HCT116 (cell line): ENCODE data around the gene DNM1. TPM values are rescaled to one million over a fixed set of nuclear protein-coding genes. Genes with fewer than 3 reads are reported as not detected.

Experiments
- ATAC-seq: fragments of 200-7000 bp; cut with Tn5 transposase; 2 replicates; pipeline ENCODE4 v1.9.1; 2020; ENCODE audit warnings: mild to moderate bottlenecking, moderate library complexity
- BruUV-seq: library from RNA; stranded (reverse); fragments of 400-500 nt; replicated peaks from 2 replicates; lab custom pipeline; 2021; lab: Mats Ljungman, UMichigan
- CTCF ChIA-PET: fragments of 300-600 bp; sonication (Branson Sonifier 250); formaldehyde crosslinking; loops from one replicate; lab custom pipeline; 2021; ENCODE audit warnings: antibody characterized with exemption; lab: Charles Lee
- POLR2A ChIA-PET: fragments of 300-600, 350-600 bp; sonication (Branson Sonifier 250); formaldehyde crosslinking; loops from one replicate; lab custom pipeline; 2021; ENCODE audit warnings: antibody characterized with exemption; lab: Charles Lee
- RAD21 ChIA-PET, 2 experiments: fragments of 300-600 bp; sonication (Branson Sonifier 250); formaldehyde crosslinking; loops; one replicate each; lab custom pipeline; 2023; ENCODE audit warnings: low total read pairs in 2 of 2; ENCODE audit not compliant: uncharacterized antibody in 2 of 2, unreplicated experiment in 2 of 2, low non-redundant PET in 1 of 2; lab: Charles Lee
- DNase-seq: peaks from one replicate; pipeline ENCODE4 v3.0.0-alpha.2; 2010; ENCODE audit warnings: low read depth, low spot score
- H2AFZ ChIP-seq: fragments of 200-600 bp; shearing (Covaris generic), sonication (generic); 2 replicates; pipeline ENCODE4 v1.6.1; 2017; ENCODE audit warnings: low read depth, mixed run types, mixed read lengths, antibody characterized with exemption, low read length; ENCODE audit not compliant: poor library complexity, severe bottlenecking
- H3K27ac ChIP-seq: 2 replicates; pipeline ENCODE4 v1.5.1; 2012; ENCODE audit warnings: low read depth, low read length
- H3K27me3 ChIP-seq: fragments of 200-600 bp; sonication (generic); 2 replicates; pipeline ENCODE4 v1.6.1; 2016; ENCODE audit warnings: mixed run types, low read length, mixed read lengths; ENCODE audit not compliant: insufficient read depth
- H3K36me3 ChIP-seq, 2 experiments: fragments of 200-500 bp in 1 of 2; fragments of 200-600 bp in 1 of 2; sonication (Bioruptor generic) in 1 of 2; sonication (generic) in 1 of 2; 2 replicates each; pipeline versions ENCODE4 v1.5.1 to v1.6.1; 2014 to 2016; ENCODE audit warnings: low read length in 2 of 2, inconsistent platforms in 1 of 2, mixed read lengths in 1 of 2, mixed run types in 1 of 2; ENCODE audit not compliant: insufficient read depth in 2 of 2, control insufficient read depth in 1 of 2
- H3K4me1 ChIP-seq, 2 experiments: fragments of 200-600 bp in 1 of 2; sonication (generic) in 1 of 2; 2 replicates each; pipeline versions ENCODE4 v1.5.1 to v1.6.1; 2012 to 2017; ENCODE audit warnings: low read length in 2 of 2, inconsistent platforms in 1 of 2, mild to moderate bottlenecking in 1 of 2, mixed read lengths in 1 of 2, mixed run types in 1 of 2, moderate library complexity in 1 of 2; ENCODE audit not compliant: insufficient read depth in 2 of 2, control insufficient read depth in 1 of 2
- H3K4me2 ChIP-seq: fragments of 200-600 bp; sonication (generic); 2 replicates; pipeline ENCODE4 v1.6.1; 2017; ENCODE audit warnings: mixed run types, low read length, mixed read lengths
- H3K4me3 ChIP-seq, 2 experiments: fragments of 200-600 bp in 1 of 2; sonication (generic) in 1 of 2; replicated peaks in 1 of 2; 2 replicates each; pipeline ENCODE4 v1.5.1; 2011 to 2016; ENCODE audit warnings: low read length in 2 of 2, control low read depth in 1 of 2, low read depth in 1 of 2, mild to moderate bottlenecking in 1 of 2, mixed read lengths in 1 of 2, mixed run types in 1 of 2
- H3K79me2 ChIP-seq: fragments of 200-600 bp; sonication (generic); 2 replicates; pipeline ENCODE4 v1.6.1; 2017; ENCODE audit warnings: mild to moderate bottlenecking, mixed run types, low read length, moderate library complexity, mixed read lengths; ENCODE audit not compliant: insufficient read depth
- H3K9ac ChIP-seq: fragments of 200-600 bp; sonication (generic); 2 replicates; pipeline ENCODE4 v1.6.1; 2016; ENCODE audit warnings: low read length, mixed read lengths
- H3K9me2 ChIP-seq: fragments of 200-600 bp; sonication (generic), shearing (Covaris generic); 2 replicates; pipeline ENCODE4 v1.6.1; 2017; ENCODE audit warnings: mixed run types, mild to moderate bottlenecking, moderate library complexity; ENCODE audit not compliant: insufficient read depth
- H3K9me3 ChIP-seq, 2 experiments: fragments of 200-500 bp in 1 of 2; fragments of 200-600 bp in 1 of 2; sonication (Bioruptor generic) in 1 of 2; sonication (generic) in 1 of 2; 2 replicates each; pipeline ENCODE4 v1.6.1; 2014 to 2017; ENCODE audit warnings: low read length in 2 of 2, mixed read lengths in 2 of 2, inconsistent platforms in 1 of 2, low read depth in 1 of 2, mild to moderate bottlenecking in 1 of 2, mixed run types in 1 of 2, moderate library complexity in 1 of 2; ENCODE audit not compliant: control insufficient read depth in 1 of 2, insufficient read depth in 1 of 2
- H4K20me1 ChIP-seq: fragments of 200-600 bp; sonication (generic), shearing (Covaris generic); 2 replicates; pipeline ENCODE4 v1.6.1; 2017; ENCODE audit warnings: mixed run types, mild to moderate bottlenecking, moderate library complexity; ENCODE audit not compliant: insufficient read depth
- ATF3 ChIP-seq: IDR thresholded peaks from 2 replicates; pipeline ENCODE4 v1.6.1; 2012
- CBX3 ChIP-seq: IDR thresholded peaks from 2 replicates; pipeline ENCODE4 v1.6.1; 2012; ENCODE audit warnings: low read depth
- CEBPB ChIP-seq: IDR thresholded peaks from 2 replicates; pipeline ENCODE4 v1.6.1; 2012; ENCODE audit warnings: low read depth
- CTCF ChIP-seq, 3 experiments: fragments of 200-600 bp in 1 of 3; sonication (generic) in 1 of 3; IDR thresholded peaks in 2 of 3; conservative IDR thresholded peaks in 1 of 3; 2 replicates each; pipeline ENCODE4 v1.5.1; 2012 to 2017; ENCODE audit warnings: low read depth in 2 of 3, low read length in 2 of 3, antibody characterized with exemption in 1 of 3, borderline replicate concordance in 1 of 3, control low read depth in 1 of 3, mild to moderate bottlenecking in 1 of 3, mixed read lengths in 1 of 3, mixed run types in 1 of 3, moderate library complexity in 1 of 3; ENCODE audit not compliant: insufficient read depth in 1 of 3
- EGR1 ChIP-seq: IDR thresholded peaks from 2 replicates; pipeline ENCODE4 v1.6.1; 2012; ENCODE audit warnings: low read depth
- ELF1 ChIP-seq: IDR thresholded peaks from 2 replicates; pipeline ENCODE4 v1.6.1; 2012; ENCODE audit warnings: low read depth, borderline replicate concordance
- EZH2 ChIP-seq: fragments of 200-600 bp; sonication (generic); IDR thresholded peaks from 2 replicates; pipeline ENCODE4 v1.6.1; 2017; ENCODE audit warnings: antibody characterized with exemption, mixed run types
- EZH2phosphoT487 ChIP-seq: fragments of 200-600 bp; IDR thresholded peaks from 2 replicates; pipeline ENCODE4 v1.6.1; 2018; ENCODE audit warnings: antibody characterized with exemption, borderline replicate concordance
- FOSL1 ChIP-seq: IDR thresholded peaks from 2 replicates; pipeline ENCODE4 v1.6.1; 2012; ENCODE audit warnings: low read depth
- JUND ChIP-seq: IDR thresholded peaks from 2 replicates; pipeline ENCODE4 v1.6.1; 2012
- MAX ChIP-seq: IDR thresholded peaks from 2 replicates; pipeline ENCODE4 v1.6.1; 2012
- POLR2AphosphoS5 ChIP-seq: IDR thresholded peaks from 2 replicates; pipeline ENCODE4 v1.6.1; 2011; ENCODE audit warnings: mild to moderate bottlenecking, low read depth, low read length, moderate library complexity
- RAD21 ChIP-seq: IDR thresholded peaks from 2 replicates; pipeline ENCODE4 v1.6.1; 2012; ENCODE audit warnings: low read depth, mild to moderate bottlenecking
- SP1 ChIP-seq: IDR thresholded peaks from 2 replicates; pipeline ENCODE4 v1.6.1; 2012; ENCODE audit warnings: low read depth
- TCF7L2 ChIP-seq: IDR thresholded peaks from 2 replicates; pipeline ENCODE4 v1.7.0; 2011; ENCODE audit warnings: borderline replicate concordance, inconsistent platforms; ENCODE audit not compliant: insufficient read depth, insufficient read length; ENCODE audit errors: extremely low read depth
- YY1 ChIP-seq: IDR thresholded peaks from 2 replicates; pipeline ENCODE4 v1.6.1; 2011; ENCODE audit warnings: low read length, low read depth, moderate library complexity, mild to moderate bottlenecking; ENCODE audit not compliant: insufficient replicate concordance; ENCODE audit errors: extremely low read depth
- ZBTB33 ChIP-seq: IDR thresholded peaks from 2 replicates; pipeline ENCODE4 v1.6.1; 2011; ENCODE audit warnings: mild to moderate bottlenecking, low read length, moderate library complexity; ENCODE audit not compliant: insufficient replicate concordance; ENCODE audit errors: extremely low read depth
- ZFX ChIP-seq: fragments of 450-650 bp; IDR thresholded peaks from 2 replicates; pipeline ENCODE4 v1.6.1; 2017
- ZNF274 ChIP-seq: fragments of 200-500 bp; sonication (Bioruptor generic); IDR thresholded peaks from 2 replicates; pipeline ENCODE4 v1.6.1; 2014; ENCODE audit warnings: mild to moderate bottlenecking, low read depth, low read length, inconsistent platforms
- intact Hi-C: fragments of 100-400 bp; cut with micrococcal nuclease; formaldehyde crosslinking; loops from 2 replicates; pipeline ENCODE4 v1.10.0; 2022
- total RNA-seq: library from RNA; stranded (reverse); gene quantifications from one replicate; pipeline ENCODE4 v1.2.1, GENCODE V29; 2021; ENCODE audit not compliant: unreplicated experiment

The DNM1 gene
- total RNA-seq, 1 experiment from 2014 or later = 12.0 TPM

GRCh38 chr9:128282500-128282899 is 79.3 kb downstream of the DNM1 start:
- no peak for ATAC-seq
- Histone ChIP-seq H3K9ac (no peak overlapping the region), H3K36me3 (no peaks in the 10 kb centered on the region), H3K9me3 (no peaks in the 10 kb centered on the region), H3K4me3 (no peak overlapping the region), H2AFZ (no peak overlapping the region), H3K9me2 (no peaks in the 10 kb centered on the region), H3K4me1 (no peaks in the 10 kb centered on the region), H3K27me3 (no peaks in the 10 kb centered on the region), H3K79me2 (no peaks in the 10 kb centered on the region), H3K27ac (no peak overlapping the region), H4K20me1 (no peaks in the 10 kb centered on the region), H3K4me2 (no peak overlapping the region)
- intact Hi-C loops = no loop called here
- RAD21 ChIA-PET = no interaction called here
- CTCF ChIA-PET = no interaction called here
- POLR2A ChIA-PET = no interaction called here
- no TSS peak for BruUV-seq
- DNase-seq = no peak
- TF ChIP-seq TCF7L2 (no peak), ZBTB33 (no peak), EZH2phosphoT487 (no peak), ATF3 (no peak), RAD21 (no peak), CEBPB (no peak), ELF1 (no peak), JUND (no peak), YY1 (no peak), SP1 (no peak), EGR1 (no peak), FOSL1 (no peak), EZH2 (no peak), POLR2AphosphoS5 (no peak), MAX (no peak), ZFX (no peak), ZNF274 (no peak), CTCF (IDR thresholded peaks at IDR 0.05 in 2 of 3, conservative IDR thresholded peaks at IDR 0.05 in 1 of 3; ENCODE audit: borderline replicate concordance in 1 of 3, insufficient read depth in 1 of 3, low read depth in 2 of 3, low read length in 2 of 3) (no peak), CBX3 (no peak)
